GM19238 (cell line): ENCODE measurements around the gene CD248.
"Not testable (repeated sequence)": the region's sequence is repeated elsewhere in the genome, so short reads cannot be mapped to it uniquely, and the experiment has no call there.

Experiments used
- DNase-seq: peaks from one replicate; pipeline ENCODE4 v3.0.0; 2011; ENCODE audit warnings: low spot score; ENCODE audit not compliant: insufficient read length

The CD248 gene

GRCh38 chr11:66329165-66329673 is 12.4 kb upstream of the CD248 start:
- no peak for DNase-seq

GRCh38 chr11:66328302-66329144 is 11.7 kb upstream of the CD248 start:
- DNase-seq, result peak; percentile 92

DNA sequence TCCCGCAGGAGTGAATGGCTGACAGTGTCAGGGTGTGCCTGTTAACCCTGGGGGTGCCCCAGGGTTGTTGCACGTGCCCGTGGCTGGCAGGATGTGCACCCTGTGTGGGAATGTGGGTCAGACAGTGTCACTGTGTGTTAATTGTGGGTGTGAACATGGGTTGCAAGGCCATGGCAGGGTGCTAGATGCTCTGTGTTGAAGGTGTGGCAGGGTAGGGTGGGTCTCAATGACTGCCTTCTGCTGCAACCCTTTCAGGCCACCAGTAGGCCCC is 11.1 kb upstream of the CD248 start:
- no peak for DNase-seq

- DNase-seq, result no peak
Observed at GRCh38 chr11:66327171-66328030, 10.6 kb upstream of the CD248 start.

DNA sequence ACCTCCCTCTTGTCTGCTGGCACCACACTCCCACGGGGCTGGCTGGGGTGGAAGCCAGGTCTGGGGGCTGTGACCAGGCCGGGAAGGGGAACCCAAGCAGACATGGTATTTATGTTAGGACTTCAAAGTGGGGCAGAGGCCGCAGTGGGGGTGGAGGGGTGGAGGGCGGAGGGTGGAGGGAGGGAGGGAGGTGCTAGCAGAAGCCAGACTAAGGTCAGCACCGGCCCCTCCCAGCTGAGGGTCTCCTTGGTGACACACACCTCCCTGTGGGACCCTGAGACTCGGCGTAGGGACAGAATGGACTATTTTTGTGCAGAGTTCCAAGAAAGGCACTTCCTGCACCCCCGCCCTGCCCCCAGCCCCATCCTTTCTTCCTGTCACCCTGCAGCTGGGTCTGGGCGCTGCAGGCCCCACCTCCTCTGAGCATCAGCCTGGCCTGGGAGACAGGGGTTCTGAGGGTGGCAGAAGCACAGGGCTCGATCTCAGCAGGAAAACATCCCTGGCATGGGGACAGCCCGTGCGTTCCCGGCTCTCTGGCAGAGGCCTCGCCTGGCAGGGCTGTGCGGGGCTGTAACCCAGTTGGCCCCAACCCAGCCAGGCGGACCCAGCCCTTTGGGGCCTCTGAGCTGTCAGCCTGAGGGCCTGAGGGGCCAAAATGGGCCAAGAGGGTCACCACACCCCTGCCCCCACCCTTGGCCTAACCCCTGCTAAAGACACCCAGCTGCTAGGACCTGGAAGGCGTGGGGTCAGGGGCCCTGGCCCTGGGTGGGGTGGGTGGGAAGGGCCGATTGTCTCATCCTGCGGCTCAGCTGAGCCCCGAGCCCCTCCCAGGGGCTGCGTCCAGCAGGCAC is 9.6 kb upstream of the CD248 start:
- no peak for DNase-seq

GRCh38 chr11:66325263-66325671 is 8.4 kb upstream of the CD248 start:
- DNase-seq, result no peak

DNA sequence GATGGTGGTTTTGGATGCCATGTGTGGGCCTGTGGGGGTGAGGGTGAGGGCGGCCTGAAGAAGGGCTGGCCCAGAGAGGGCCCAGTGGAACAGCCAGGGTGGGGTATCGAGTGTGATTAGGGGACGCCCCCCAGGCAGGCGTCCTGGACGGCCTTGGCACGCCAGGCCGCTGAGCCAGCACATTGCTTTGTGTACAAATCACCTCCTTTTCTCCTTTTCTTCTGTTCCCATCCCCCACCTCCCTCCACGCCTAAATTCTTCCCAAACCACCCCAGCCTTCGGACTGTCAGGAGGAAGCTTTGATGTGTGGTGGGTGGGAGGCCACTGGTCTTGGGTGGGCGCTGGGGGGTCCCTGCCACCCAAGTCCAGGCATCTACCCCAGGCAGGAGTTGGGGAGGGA is 7.8 kb upstream of the CD248 start:
- DNase-seq, result no peak

DNA sequence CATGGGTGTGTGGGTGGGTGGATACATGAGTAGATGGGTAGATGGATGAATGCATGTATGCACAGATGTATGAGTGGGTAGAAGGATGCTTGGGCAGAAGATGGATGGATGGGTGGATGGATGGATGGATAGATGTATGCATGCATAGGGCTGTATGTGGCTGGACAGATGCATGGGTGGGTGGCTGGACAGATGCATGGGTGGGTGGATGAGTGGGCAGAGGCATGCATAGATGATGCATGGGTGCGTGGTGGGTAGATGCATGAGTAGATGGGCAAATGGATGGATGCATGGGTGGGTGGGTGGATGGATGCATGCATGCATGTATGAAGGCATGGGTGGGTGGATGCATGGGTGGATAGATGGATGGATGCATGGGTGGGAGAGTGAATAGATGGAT is 6.8 kb upstream of the CD248 start:
- no peak for DNase-seq

- no peak for DNase-seq
Observed at GRCh38 chr11:66322732-66323427, 6.0 kb upstream of the CD248 start.

DNA sequence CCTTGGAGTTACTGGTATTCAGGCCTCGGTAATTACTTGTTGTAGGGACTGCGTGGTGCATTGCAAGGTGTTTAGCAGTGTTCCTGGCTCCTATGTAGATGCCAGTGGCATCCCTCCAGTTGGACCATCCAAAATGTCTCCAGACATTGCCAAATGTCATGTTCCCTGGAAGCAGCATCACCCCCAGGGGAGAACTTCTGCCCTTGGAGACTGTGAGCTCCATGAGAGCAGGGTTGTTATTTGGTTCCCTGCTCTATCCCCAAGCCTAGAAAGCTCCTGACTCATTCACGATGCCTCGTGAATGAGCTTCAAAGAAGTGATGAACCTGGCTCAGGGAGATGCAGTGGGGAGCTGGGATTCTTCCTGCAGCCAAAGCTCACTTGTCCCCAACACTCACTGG is 4.8 kb upstream of the CD248 start:
- no peak for DNase-seq

DNA sequence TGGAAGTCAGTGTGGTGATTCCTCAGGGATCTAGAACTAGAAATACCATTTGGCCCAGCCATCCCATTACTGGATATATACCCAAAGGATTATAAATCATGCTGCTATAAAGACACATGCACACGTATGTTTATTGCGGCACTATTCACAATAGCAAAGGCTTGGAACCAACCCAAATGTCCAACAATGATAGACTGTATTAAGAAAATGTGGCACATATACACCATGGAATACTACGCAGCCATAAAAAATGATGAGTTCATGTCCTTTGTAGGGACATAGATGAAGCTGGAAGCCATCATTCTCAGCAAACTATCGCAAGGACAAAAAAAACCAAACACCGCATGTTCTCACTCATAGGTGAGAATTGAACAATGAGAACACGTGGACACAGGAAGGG is 3.9 kb upstream of the CD248 start:
- DNase-seq, result not testable (repeated sequence)

GRCh38 chr11:66320289-66320688 is 3.4 kb upstream of the CD248 start:
- DNase-seq, result not testable (repeated sequence)

GRCh38 chr11:66318600-66318970 is 1.7 kb upstream of the CD248 start:
- DNase-seq, result no peak

GRCh38 chr11:66317723-66318599 is 1.1 kb upstream of the CD248 start:
- no peak for DNase-seq

- DNase-seq, result no peak
Observed at GRCh38 chr11:66317322-66317722, 478 bp upstream of the CD248 start.

- no peak for DNase-seq
Observed at GRCh38 chr11:66315921-66316811, 678 bp downstream of the CD248 start.

DNA sequence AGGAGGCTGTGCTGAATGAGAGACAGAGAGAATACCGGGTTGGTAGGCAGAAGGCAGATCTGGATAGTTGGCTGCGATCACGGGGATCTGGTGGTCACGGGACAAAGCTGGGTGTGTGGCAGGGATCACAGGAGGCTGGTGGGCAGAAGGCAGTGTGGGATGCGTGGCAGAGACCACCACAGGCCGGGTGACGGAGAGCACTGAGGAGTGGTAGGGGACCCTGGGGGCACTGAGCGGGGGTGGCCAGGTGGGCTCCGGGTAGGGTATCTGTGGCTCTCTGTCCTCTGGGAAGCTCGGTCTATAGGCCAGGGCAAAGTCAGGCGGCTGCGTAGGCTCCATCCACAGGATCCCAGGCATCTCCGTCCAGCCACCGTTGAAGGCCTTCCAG is 1.4 kb downstream of the CD248 start:
- no peak for DNase-seq

DNA sequence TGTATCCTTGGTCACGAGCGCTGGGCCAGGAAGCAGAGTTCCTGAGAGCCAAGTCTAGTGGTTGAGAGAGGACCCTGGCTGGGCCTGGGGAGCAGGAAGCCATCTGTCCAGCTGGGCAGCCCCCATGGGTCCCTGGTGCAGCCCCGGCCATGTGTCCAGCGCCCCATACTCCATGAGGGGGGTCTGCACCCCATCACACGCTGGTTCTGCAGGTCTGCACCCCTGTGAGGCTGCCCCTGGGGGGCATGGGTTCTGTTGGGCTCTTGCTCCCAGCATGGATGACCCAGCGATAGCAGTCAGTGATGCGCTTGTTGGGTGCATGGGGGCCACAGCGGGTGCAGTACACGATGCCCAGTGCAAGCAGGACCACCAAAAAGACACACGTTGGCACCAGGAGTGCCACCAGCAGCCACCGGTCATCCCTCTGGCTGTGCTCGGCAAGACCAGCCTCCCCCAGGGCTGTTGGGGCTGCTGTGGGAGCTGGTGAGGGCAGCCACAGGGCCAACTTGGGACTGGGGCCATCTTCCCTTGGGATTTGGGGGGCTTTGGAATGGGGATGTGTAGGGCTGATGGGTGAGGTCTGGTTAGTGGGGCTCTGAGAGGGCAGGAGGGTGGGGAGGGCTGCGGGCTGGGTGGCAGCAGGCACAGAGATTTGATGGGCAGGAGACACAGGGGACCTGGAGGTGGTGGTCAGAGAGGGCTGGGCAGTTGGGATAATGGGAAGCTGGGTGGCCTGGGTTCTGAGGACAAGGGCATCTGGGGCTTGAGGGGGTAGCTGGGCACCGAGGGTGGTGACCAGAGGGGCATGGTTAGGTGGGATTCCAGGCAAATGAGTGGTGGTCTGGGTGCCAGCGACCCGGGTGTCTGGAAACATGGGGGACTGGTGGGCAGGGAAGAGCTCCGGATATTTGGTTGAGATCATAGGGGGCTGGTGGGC is 2.0 kb downstream of the CD248 start:
- no peak for DNase-seq
